Suprapubic skin (tissue), 4 donors: Measurements from ENCODE around the gene COL1A1.

Experiments
- CTCF ChIP-seq, 2 donors: fragments of 200-600 bp in 1 of 2; fragments of 450-650 bp in 1 of 2; sonication (generic) in 1 of 2; IDR thresholded peaks; one replicate each; pipeline ENCODE4 v1.5.1; 2016 to 2019; ENCODE audit warnings: antibody characterized with exemption in 2 of 2, mild to moderate bottlenecking in 1 of 2, moderate library complexity in 1 of 2
- POLR2A ChIP-seq, 2 donors: fragments of 450-650 bp; IDR thresholded peaks; one replicate each; pipeline ENCODE4 v1.6.1; 2017; ENCODE audit warnings: antibody characterized with exemption in 2 of 2, mild to moderate bottlenecking in 2 of 2, moderate library complexity in 2 of 2
- POLR2AphosphoS5 ChIP-seq, 3 donors: sonication (generic); formaldehyde crosslinking; IDR thresholded peaks; one replicate each; pipeline ENCODE4 v1.6.1; 2017; ENCODE audit warnings: antibody characterized with exemption in 3 of 3

DNA sequence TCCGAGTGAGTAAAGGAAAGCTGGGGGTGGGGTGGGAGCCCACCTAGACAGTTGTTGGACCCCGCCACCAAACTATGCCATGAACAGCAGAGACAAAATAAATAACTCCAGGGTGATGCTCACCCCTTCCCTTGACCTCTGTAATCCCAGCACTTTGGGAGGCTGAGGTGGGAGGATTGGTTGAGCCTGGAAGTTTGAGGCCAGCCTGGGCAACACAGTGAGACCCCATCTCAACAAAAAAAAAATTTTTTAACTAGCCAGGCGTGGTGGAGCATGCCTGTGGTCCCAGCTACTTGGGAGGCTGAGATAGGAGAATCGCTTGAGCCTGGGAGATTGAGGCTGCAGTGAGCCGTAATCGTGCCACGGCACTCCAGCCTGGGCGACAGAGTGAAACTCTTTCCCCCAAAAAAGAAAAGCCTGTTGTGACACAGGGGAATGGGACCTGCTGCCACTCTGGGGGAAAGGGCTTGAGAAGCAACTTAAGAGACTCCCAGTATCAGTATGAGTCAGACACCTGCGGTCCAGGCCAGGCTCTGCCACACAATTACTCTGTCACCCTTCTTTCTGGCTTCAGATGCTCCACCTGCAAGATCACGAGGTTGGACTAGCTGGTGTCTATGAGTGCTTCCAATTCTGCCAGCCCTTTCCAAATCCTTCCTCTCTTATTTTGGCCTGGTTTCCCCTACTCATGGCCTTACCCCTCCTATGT lies 30.6 kb downstream of the COL1A1 start:
- TF ChIP-seq CTCF (IDR thresholded peaks at IDR 0.05): no peak
- TF ChIP-seq POLR2A (IDR thresholded peaks at IDR 0.05): no peak
- TF ChIP-seq POLR2AphosphoS5 (IDR thresholded peaks at IDR 0.05): no peak
